GM18861 (cell line): ENCODE data around the gene HOXD3.

Source experiments
- ATAC-seq: cut with Tn5 transposase; IDR thresholded peaks from one replicate; pipeline ENCODE4 v1.9.1; 2021; ENCODE audit not compliant: unreplicated experiment

The HOXD3 gene

GRCh38 chr2:176161825-176162626 lies 4.9 kb downstream of the HOXD3 start:
- ATAC-seq, result no peak

- no peak for ATAC-seq
Measured at GRCh38 chr2:176162911-176163671, 6.0 kb downstream of the HOXD3 start.

- ATAC-seq, result no peak
Measured at GRCh38 chr2:176163672-176164056, 6.6 kb downstream of the HOXD3 start.

GRCh38 chr2:176164201-176164600 lies 7.1 kb downstream of the HOXD3 start:
- ATAC-seq, result no peak

GRCh38 chr2:176164611-176165369 lies 7.7 kb downstream of the HOXD3 start:
- ATAC-seq, result no peak

GRCh38 chr2:176165370-176166050 lies 8.4 kb downstream of the HOXD3 start:
- ATAC-seq, result no peak

GRCh38 chr2:176166272-176166671 lies 9.2 kb downstream of the HOXD3 start:
- ATAC-seq, result no peak

- ATAC-seq, result no peak
Measured at GRCh38 chr2:176167398-176167797, 10.3 kb downstream of the HOXD3 start.

- no peak for ATAC-seq
Measured at GRCh38 chr2:176169181-176169580, 12.1 kb downstream of the HOXD3 start.

- no peak for ATAC-seq
Measured at GRCh38 chr2:176169711-176170110, 12.6 kb downstream of the HOXD3 start.

GRCh38 chr2:176170602-176171305 lies 13.6 kb downstream of the HOXD3 start:
- no peak for ATAC-seq

- ATAC-seq, result no peak
Measured at GRCh38 chr2:176171351-176172006, 14.4 kb downstream of the HOXD3 start.

- no peak for ATAC-seq
Measured at GRCh38 chr2:176172007-176172894, 15.1 kb downstream of the HOXD3 start.

- ATAC-seq, result no peak
Measured at GRCh38 chr2:176172895-176173566, 15.9 kb downstream of the HOXD3 start.

- ATAC-seq, result no peak
Measured at GRCh38 chr2:176173567-176174381, 16.7 kb downstream of the HOXD3 start.

GRCh38 chr2:176174382-176174823 lies 17.3 kb downstream of the HOXD3 start:
- no peak for ATAC-seq
